GM18861 (cell line): ENCODE measurements around the gene MYRF.

ENCODE experiments used
- ATAC-seq: cut with Tn5 transposase; IDR thresholded peaks from one replicate; pipeline ENCODE4 v1.9.1; 2021; ENCODE audit not compliant: unreplicated experiment

Gene MYRF

GRCh38 chr11:61815790-61816735 is 63.6 kb downstream of the MYRF start:
- peak; percentile 15 for ATAC-seq

GRCh38 chr11:61816736-61817455 is 64.5 kb downstream of the MYRF start, which contains the start of gene FADS1:
FADS1 (minus strand) TSS chr11:61817003; CDS start chr11:61816929, 74 bp downstream.
- peak; percentile 43 for ATAC-seq

- no peak for ATAC-seq
Measured at GRCh38 chr11:61817471-61818202, 65.2 kb downstream of the MYRF start.

GRCh38 chr11:61820174-61820573 is 67.7 kb downstream of the MYRF start:
- no peak for ATAC-seq

GRCh38 chr11:61826930-61827570 is 74.6 kb downstream of the MYRF start:
- ATAC-seq = no peak

- ATAC-seq = peak; percentile 52
Measured at GRCh38 chr11:61827571-61828378, 75.3 kb downstream of the MYRF start, which contains the start of gene FADS2. FADS2 (plus strand) TSS chr11:61828300; CDS start chr11:61828391, 91 bp downstream.

- ATAC-seq = peak; percentile 15
Measured at GRCh38 chr11:61828379-61828628, 75.9 kb downstream of the MYRF start.

GRCh38 chr11:61828629-61829407 is 76.4 kb downstream of the MYRF start:
- ATAC-seq = no peak

- ATAC-seq = no peak
Measured at GRCh38 chr11:61829806-61830205, 77.4 kb downstream of the MYRF start.

GRCh38 chr11:61830237-61831105 is 78.0 kb downstream of the MYRF start:
- no peak for ATAC-seq

- no peak for ATAC-seq
Measured at GRCh38 chr11:61832207-61832606, 79.8 kb downstream of the MYRF start.

- ATAC-seq = no peak
Measured at GRCh38 chr11:61832754-61833153, 80.3 kb downstream of the MYRF start.

- no peak for ATAC-seq
Measured at GRCh38 chr11:61833471-61833870, 81.0 kb downstream of the MYRF start.

- ATAC-seq = no peak
Measured at GRCh38 chr11:61833926-61834277, 81.5 kb downstream of the MYRF start.

- peak; percentile 80 for ATAC-seq
Measured at GRCh38 chr11:61834278-61835048, 82.0 kb downstream of the MYRF start.

- no peak for ATAC-seq
Measured at GRCh38 chr11:61836193-61836592, 83.8 kb downstream of the MYRF start.

- ATAC-seq = no peak
Measured at GRCh38 chr11:61837411-61838005, 85.1 kb downstream of the MYRF start.
